Astrocyte of the spinal cord (primary cell): ENCODE measurements around the gene KRTAP9-1.

Experiments used
- DNase-seq: peaks from one replicate; pipeline ENCODE4 v3.0.0; 2011; ENCODE audit warnings: low read depth, low spot score
- H3K4me3 ChIP-seq: 2 replicates; pipeline ENCODE4 v1.5.1; 2011; ENCODE audit warnings: low read depth, mild to moderate bottlenecking, low read length, moderate library complexity
- CTCF ChIP-seq: IDR thresholded peaks from 2 replicates; pipeline ENCODE4 v1.5.1; 2012; ENCODE audit warnings: low read depth, mild to moderate bottlenecking, low read length, inconsistent platforms
- in situ Hi-C: cut with HindIII; loops from 2 replicates; pipeline ENCODE4 v1.10.0; 2017; ENCODE audit warnings: low sequenced_read_pairs

Gene KRTAP9-1

GRCh38 chr17:41167561-41167960 is 22.1 kb upstream of the KRTAP9-1 start:
- TF ChIP-seq CTCF: no peak
- DNase-seq: no peak
- H3K4me3 ChIP-seq: no peak overlapping the region
- in situ Hi-C loops: no loop called here

GRCh38 chr17:41168121-41168520 is 21.6 kb upstream of the KRTAP9-1 start, which contains the start of gene KRTAP4-3:
Gene KRTAP4-3, minus strand, starts transcription at chr17:41168221. Its CDS starts 49 bp downstream, at chr17:41168172.
- no peak within 1 kb of the TSS for H3K4me3 ChIP-seq
- in situ Hi-C loops: no loop called here
- no peak for TF ChIP-seq CTCF
- DNase-seq: no peak

GRCh38 chr17:41171886-41172285 is 17.8 kb upstream of the KRTAP9-1 start:
- H3K4me3 ChIP-seq: no peak overlapping the region

GRCh38 chr17:41176744-41177387 is 12.8 kb upstream of the KRTAP9-1 start:
- no peak for TF ChIP-seq CTCF
- in situ Hi-C loops: no loop called here

More at GRCh38 chr17:41171886-41172285, 17.8 kb upstream of the KRTAP9-1 start:
- no peak for DNase-seq
- no peak for TF ChIP-seq CTCF
- in situ Hi-C loops: no loop called here

GRCh38 chr17:41177727-41178271 is 11.9 kb upstream of the KRTAP9-1 start, which contains the start of gene KRTAP4-2:
Gene KRTAP4-2, minus strand, starts transcription at chr17:41178221. Its CDS starts 57 bp downstream, at chr17:41178164.
- no peak for TF ChIP-seq CTCF
- no peak within 1 kb of the TSS for H3K4me3 ChIP-seq
- in situ Hi-C loops: no loop called here
- DNase-seq: no peak

More at GRCh38 chr17:41176744-41177387, 12.8 kb upstream of the KRTAP9-1 start:
- H3K4me3 ChIP-seq: no peak overlapping the region
- DNase-seq: no peak

- in situ Hi-C loops: no loop called here
Measured at GRCh38 chr17:41178341-41178740, 11.3 kb upstream of the KRTAP9-1 start.

More at GRCh38 chr17:41178341-41178740, 11.3 kb upstream of the KRTAP9-1 start:
- TF ChIP-seq CTCF: no peak
- no peak overlapping the region for H3K4me3 ChIP-seq
- DNase-seq: peak; percentile 5
